ENCODE data around the gene IL1RN.

Gene IL1RN

DNA sequence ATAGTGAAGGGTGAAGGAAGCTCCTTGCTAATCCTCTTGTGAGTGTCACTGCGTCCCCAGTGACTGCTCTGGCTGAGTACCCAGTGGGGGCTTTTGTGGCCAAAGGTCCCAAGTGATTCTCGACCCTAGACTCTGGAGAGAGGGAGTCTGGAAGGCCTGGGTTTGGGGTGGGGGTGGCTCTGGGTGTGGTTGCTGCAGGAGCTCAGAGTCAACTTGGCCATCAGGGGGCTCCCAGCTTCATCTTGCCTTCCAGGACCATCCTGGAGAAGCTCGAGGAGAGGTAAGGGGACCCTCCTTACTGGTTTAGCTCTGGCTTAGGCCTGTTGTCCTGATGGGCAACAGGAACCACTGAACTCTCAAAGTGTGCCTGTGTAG, 47.0 kb downstream of the IL1RN start:
- H3K36me3 ChIP-seq (ENCODE audit: control insufficient read depth, insufficient read depth, low read length): no peaks in the 10 kb centered on the region
- no peaks in the 10 kb centered on the region for H3K9me3 ChIP-seq (ENCODE audit: control insufficient read depth, low read length)
- H3K27me3 ChIP-seq (ENCODE audit: control insufficient read depth, insufficient read depth, low read length, poor library complexity, severe bottlenecking): no peaks in the 10 kb centered on the region
- H3K4me3 ChIP-seq (ENCODE audit: insufficient read depth, low read depth, low read length): no peak overlapping the region
- WGBS, 2 experiments: 73 to 81% methylated on average over 3 of the region's 3 CpGs
- peaks cover 26% of the 10 kb centered on the region for H3K4me1 ChIP-seq (ENCODE audit: control insufficient read depth, insufficient read depth, low read length)
- no peak overlapping the region for H3K27ac ChIP-seq (ENCODE audit: insufficient read depth, low read depth, low read length, poor library complexity, severe bottlenecking)

DNA sequence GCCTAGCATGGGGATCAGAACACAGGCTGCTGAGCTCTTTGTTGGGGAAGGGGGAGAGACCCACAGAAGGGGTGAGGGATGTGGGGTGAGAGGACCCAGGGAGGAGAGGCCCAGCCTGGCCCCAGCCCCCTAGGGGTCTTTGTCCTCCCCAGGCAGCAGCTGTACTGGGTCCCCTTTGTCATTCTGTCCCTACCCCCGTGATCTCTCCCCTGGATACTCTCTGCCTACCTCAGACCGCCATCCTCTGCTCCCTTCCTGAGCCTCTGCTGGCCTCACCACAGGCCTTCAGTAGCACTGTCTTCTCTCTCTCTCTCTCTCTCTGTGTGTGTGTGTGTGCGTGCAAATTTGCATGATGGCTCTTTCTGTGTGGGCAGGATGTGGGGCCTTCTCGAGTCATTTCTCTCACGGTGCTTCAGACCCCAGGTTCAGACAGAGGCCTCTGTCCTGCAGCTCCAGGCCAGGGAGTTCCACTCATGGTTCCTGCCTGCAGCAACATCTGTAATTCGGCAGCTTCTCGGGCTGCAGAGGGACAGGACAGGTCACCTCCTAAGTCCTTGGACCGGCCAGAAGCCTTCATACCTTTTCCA, 47.7 kb downstream of the IL1RN start:
- 74 to 82% methylated on average over 7 to 8 of the region's 8 CpGs for WGBS, 2 experiments
- Histone ChIP-seq H3K9me3 (ENCODE audit: control insufficient read depth, low read length) (no peaks in the 10 kb centered on the region), H3K4me3 (ENCODE audit: insufficient read depth, low read depth, low read length) (no peak overlapping the region), H3K27me3 (ENCODE audit: control insufficient read depth, insufficient read depth, low read length, poor library complexity, severe bottlenecking) (no peaks in the 10 kb centered on the region), H3K4me1 (ENCODE audit: control insufficient read depth, insufficient read depth, low read length) (peaks cover 27% of the 10 kb centered on the region), H3K36me3 (ENCODE audit: control insufficient read depth, insufficient read depth, low read length) (no peaks in the 10 kb centered on the region), H3K27ac (ENCODE audit: insufficient read depth, low read depth, low read length, poor library complexity, severe bottlenecking) (no peak overlapping the region)

DNA sequence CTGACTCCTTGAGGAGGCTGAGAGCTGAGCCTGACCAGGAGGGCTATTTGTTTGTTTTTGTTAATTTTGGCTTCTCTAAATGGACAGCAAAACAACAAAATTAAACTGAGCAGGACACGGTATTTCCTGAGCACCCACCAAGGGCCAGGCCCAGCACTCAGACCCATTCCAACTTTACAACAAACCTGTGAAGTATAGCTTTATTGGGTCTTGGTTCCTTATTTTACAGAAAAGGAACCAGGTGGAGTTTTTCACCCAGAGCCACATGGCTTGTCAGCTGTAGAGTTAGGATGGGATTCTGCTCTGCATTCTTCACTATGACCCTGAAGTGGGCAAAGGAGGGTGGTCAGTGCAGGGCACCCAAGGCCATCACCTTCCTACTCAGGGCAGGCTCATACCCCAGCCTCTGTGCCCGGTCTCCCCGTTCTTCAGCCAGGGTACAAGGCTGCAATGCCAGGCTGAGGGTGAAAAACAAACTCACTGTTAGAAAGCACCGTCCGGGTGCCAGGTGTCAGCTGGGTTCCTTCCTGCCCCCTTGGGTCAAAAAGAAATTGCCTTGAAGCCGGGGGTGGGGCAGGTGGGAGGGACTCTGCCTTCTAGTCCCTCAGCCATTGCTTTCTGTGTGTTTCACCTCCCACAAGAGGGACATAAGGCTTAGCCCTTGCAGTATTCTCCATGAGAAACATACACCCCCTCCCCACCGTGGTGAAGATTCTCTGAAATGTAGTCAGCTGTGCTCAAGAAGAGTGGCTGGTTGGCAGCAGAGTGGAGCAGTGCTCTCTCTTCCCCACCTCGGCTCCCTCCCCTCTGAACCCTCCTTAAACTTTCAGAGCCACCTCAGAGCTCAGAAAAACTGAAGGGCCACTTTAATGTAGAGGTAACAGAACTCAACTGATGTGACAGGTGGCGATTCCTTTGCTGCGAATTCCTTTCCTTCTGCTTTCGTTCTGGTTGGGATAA, 48.6 kb downstream of the IL1RN start:
- H3K4me1 ChIP-seq (ENCODE audit: control insufficient read depth, insufficient read depth, low read length): peaks cover 30% of the 10 kb centered on the region
- no peaks in the 10 kb centered on the region for H3K27me3 ChIP-seq (ENCODE audit: control insufficient read depth, insufficient read depth, low read length, poor library complexity, severe bottlenecking)
- WGBS, 2 experiments: 80 to 83% methylated on average over 11 of the region's 11 CpGs
- no peaks in the 10 kb centered on the region for H3K36me3 ChIP-seq (ENCODE audit: control insufficient read depth, insufficient read depth, low read length)
- no peak overlapping the region for H3K27ac ChIP-seq (ENCODE audit: insufficient read depth, low read depth, low read length, poor library complexity, severe bottlenecking)
- no peaks in the 10 kb centered on the region for H3K9me3 ChIP-seq (ENCODE audit: control insufficient read depth, low read length)
- H3K4me3 ChIP-seq (ENCODE audit: insufficient read depth, low read depth, low read length): no peak overlapping the region

DNA sequence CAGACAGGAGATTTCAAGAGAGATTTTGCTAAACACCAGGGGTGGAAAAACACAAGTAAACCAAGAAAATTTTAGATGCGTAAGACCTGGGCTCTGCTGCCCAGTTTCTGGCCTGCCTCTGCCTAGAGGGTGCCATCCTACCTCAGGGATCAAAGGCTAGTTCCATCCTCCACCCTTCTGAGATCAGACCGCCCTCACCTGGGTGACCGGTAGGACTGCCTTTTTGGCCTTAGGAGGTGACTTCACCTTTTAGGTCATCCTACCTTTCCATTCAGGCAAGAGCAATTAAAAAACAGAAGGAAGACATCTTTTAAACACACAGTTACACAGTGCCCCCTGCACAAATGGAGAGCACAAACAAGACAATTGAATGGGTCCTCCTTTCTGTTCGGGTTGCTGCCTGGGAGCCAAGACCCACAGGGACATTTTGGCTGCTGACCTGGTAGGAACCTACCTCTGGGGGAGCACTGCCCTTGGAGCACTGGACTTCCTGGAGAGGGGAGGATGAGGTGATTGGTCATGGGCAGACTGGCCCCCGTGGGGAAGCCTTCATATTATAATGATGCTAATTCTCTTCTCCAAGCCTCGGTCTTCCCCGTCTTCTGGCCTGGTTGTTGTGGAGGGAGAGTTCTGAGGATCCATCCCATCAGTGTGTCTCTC, 49.4 kb downstream of the IL1RN start:
- no peaks in the 10 kb centered on the region for H3K27me3 ChIP-seq (ENCODE audit: control insufficient read depth, insufficient read depth, low read length, poor library complexity, severe bottlenecking)
- no peaks in the 10 kb centered on the region for H3K9me3 ChIP-seq (ENCODE audit: control insufficient read depth, low read length)
- WGBS, 2 experiments: 89 to 95% methylated on average over 5 to 7 of the region's 7 CpGs
- H3K27ac ChIP-seq (ENCODE audit: insufficient read depth, low read depth, low read length, poor library complexity, severe bottlenecking): no peak overlapping the region
- H3K4me1 ChIP-seq (ENCODE audit: control insufficient read depth, insufficient read depth, low read length): peaks cover 30% of the 10 kb centered on the region
- H3K36me3 ChIP-seq (ENCODE audit: control insufficient read depth, insufficient read depth, low read length): no peaks in the 10 kb centered on the region
- H3K4me3 ChIP-seq (ENCODE audit: insufficient read depth, low read depth, low read length): no peak overlapping the region

DNA sequence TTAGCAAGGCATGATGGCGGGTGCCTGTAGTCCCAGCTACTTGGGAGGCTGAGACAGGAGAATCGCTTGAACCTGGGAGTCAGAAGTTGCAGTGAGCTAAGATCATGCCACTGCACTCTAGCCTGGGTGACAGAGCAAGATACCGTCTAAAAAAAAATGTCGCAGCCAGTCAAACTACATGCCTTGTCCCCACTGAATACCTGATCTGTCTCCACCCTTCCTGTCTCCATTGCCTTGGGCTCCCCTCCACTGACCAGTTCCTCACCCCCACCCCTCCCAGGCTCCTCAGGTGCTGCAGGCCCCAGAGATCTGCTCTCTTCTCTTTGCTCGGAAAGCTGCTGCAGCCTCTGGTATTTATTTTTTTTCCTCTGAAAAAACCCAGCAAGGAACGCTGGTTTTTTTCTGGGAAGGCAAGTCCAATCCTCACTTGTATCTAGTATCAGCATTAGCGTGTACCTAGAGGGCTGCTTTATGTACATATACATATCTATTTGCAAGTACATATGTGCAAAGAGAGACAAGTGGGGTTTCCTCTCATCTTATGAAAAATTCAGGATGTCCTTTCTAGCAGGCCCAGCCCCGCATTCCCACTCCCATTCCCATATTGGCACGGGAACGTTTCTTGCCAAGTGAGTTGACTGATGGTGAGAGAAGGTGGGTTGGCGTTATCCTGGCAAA, 50.8 kb downstream of the IL1RN start:
- no peaks in the 10 kb centered on the region for H3K27me3 ChIP-seq (ENCODE audit: control insufficient read depth, insufficient read depth, low read length, poor library complexity, severe bottlenecking)
- H3K9me3 ChIP-seq (ENCODE audit: control insufficient read depth, low read length): no peaks in the 10 kb centered on the region
- no peaks in the 10 kb centered on the region for H3K36me3 ChIP-seq (ENCODE audit: control insufficient read depth, insufficient read depth, low read length)
- H3K27ac ChIP-seq (ENCODE audit: insufficient read depth, low read depth, low read length, poor library complexity, severe bottlenecking): no peak overlapping the region
- H3K4me1 ChIP-seq (ENCODE audit: control insufficient read depth, insufficient read depth, low read length): peaks cover 30% of the 10 kb centered on the region
- H3K4me3 ChIP-seq (ENCODE audit: insufficient read depth, low read depth, low read length): no peak overlapping the region
- WGBS, 2 experiments: 94% methylated on average over 10 to 11 of the region's 11 CpGs

DNA sequence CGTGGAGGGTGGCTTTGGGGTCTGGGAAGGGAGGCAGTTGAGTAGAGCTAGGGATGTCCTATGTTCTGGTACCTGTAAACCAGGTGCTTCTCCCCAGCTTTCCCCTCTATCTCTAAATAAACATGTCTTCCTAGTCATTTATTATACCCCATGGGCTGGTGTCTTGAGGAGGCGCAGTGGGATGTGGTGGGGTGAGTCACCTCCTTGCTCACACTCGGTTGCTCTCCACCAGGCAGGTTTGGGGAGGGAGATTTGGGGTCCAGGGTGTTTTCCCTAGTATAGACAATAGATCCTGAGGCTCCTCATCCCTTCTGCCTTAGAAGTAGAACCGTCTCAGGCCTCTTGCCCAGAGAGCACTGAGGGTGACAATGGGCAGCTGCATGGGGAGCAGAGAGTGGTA, 51.5 kb downstream of the IL1RN start:
- Histone ChIP-seq H3K27me3 (ENCODE audit: control insufficient read depth, insufficient read depth, low read length, poor library complexity, severe bottlenecking) (no peaks in the 10 kb centered on the region), H3K4me1 (ENCODE audit: control insufficient read depth, insufficient read depth, low read length) (peaks cover 26% of the 10 kb centered on the region), H3K27ac (ENCODE audit: insufficient read depth, low read depth, low read length, poor library complexity, severe bottlenecking) (no peak overlapping the region), H3K4me3 (ENCODE audit: insufficient read depth, low read depth, low read length) (no peak overlapping the region), H3K36me3 (ENCODE audit: control insufficient read depth, insufficient read depth, low read length) (no peaks in the 10 kb centered on the region), H3K9me3 (ENCODE audit: control insufficient read depth, low read length) (no peaks in the 10 kb centered on the region)
- 87 to 97% methylated on average over 4 of the region's 4 CpGs for WGBS, 2 experiments

DNA sequence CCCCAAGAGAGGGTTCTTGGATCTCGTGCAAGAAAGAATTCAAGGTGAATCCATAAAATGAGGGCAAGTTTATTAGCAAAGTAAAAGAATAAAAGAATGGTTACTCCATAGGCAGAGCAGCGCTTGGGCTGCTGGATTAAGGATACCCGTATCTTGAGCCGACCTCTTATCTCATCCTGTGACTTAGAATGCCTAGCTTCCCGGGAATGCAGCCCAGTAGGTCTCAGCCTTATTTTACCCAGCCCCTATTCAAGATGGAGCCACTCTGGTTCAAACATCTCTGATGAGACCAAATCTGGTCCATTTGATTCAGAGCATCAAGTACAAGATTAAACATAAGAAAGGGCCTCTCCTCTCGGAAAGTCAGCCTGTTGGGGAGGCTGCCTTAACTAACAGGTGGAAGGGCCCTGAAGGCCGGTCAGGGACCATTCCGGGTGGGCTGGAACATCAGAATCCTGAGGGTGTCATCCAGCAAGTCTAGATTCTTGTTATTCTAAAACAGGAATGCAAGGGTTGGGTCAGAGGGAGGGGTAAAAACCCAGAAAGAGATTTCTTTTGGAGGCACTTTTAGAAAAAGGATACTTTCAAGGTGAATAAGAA, 52.1 kb downstream of the IL1RN start:
- H3K27ac ChIP-seq (ENCODE audit: insufficient read depth, low read depth, low read length, poor library complexity, severe bottlenecking): no peak overlapping the region
- 93 to 94% methylated on average over 8 of the region's 8 CpGs for WGBS, 2 experiments
- no peaks in the 10 kb centered on the region for H3K9me3 ChIP-seq (ENCODE audit: control insufficient read depth, low read length)
- H3K4me1 ChIP-seq (ENCODE audit: control insufficient read depth, insufficient read depth, low read length): peaks cover 20% of the 10 kb centered on the region
- no peak overlapping the region for H3K4me3 ChIP-seq (ENCODE audit: insufficient read depth, low read depth, low read length)
- H3K27me3 ChIP-seq (ENCODE audit: control insufficient read depth, insufficient read depth, low read length, poor library complexity, severe bottlenecking): no peaks in the 10 kb centered on the region
- no peaks in the 10 kb centered on the region for H3K36me3 ChIP-seq (ENCODE audit: control insufficient read depth, insufficient read depth, low read length)

DNA sequence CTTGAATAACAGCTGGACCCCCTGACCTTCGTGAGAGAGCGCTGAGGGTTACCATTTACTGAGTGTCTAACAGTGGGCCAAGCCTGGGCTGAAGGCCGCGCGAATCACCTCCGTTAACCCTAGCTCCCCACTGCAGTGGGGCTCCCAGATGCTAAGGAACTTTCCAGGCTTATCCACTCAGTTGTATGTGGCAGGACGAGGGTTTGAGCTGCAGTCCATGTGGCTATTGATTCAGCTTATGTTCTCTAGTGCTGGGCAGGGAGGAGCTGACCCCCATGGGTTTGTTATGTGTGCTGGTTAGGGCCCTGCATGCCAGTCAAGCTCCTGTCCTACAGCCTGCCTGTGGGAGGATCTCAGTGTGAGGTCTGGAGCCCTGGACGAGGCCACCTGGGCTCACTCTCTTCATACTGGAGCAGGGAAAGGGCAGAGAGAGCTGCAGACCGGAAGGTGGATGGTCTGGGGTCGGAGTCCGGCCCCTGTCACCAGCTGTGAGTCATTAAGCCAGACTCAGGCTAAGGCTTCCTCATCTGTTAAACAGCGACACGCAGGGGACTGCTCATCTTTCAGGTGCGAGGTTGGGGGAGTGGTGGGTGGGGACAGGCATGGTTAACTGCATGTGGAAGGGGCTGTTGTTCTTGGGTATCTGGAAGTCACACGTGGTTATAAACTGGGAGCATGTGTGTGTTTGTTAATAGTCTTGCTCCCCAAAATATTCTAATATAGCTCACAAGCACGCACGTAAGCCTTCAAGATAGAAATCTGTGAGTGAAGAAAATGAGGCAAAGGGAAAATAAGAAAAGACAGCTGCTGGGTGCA, 52.9 kb downstream of the IL1RN start:
- 66 to 70% methylated on average over 15 to 17 of the region's 17 CpGs for WGBS, 2 experiments
- Histone ChIP-seq H3K9me3 (ENCODE audit: control insufficient read depth, low read length) (no peaks in the 10 kb centered on the region), H3K27ac (ENCODE audit: insufficient read depth, low read depth, low read length, poor library complexity, severe bottlenecking) (no peak overlapping the region), H3K4me1 (ENCODE audit: control insufficient read depth, insufficient read depth, low read length) (peaks cover 14% of the 10 kb centered on the region), H3K27me3 (ENCODE audit: control insufficient read depth, insufficient read depth, low read length, poor library complexity, severe bottlenecking) (no peaks in the 10 kb centered on the region), H3K4me3 (ENCODE audit: insufficient read depth, low read depth, low read length) (no peak overlapping the region), H3K36me3 (ENCODE audit: control insufficient read depth, insufficient read depth, low read length) (no peaks in the 10 kb centered on the region)

DNA sequence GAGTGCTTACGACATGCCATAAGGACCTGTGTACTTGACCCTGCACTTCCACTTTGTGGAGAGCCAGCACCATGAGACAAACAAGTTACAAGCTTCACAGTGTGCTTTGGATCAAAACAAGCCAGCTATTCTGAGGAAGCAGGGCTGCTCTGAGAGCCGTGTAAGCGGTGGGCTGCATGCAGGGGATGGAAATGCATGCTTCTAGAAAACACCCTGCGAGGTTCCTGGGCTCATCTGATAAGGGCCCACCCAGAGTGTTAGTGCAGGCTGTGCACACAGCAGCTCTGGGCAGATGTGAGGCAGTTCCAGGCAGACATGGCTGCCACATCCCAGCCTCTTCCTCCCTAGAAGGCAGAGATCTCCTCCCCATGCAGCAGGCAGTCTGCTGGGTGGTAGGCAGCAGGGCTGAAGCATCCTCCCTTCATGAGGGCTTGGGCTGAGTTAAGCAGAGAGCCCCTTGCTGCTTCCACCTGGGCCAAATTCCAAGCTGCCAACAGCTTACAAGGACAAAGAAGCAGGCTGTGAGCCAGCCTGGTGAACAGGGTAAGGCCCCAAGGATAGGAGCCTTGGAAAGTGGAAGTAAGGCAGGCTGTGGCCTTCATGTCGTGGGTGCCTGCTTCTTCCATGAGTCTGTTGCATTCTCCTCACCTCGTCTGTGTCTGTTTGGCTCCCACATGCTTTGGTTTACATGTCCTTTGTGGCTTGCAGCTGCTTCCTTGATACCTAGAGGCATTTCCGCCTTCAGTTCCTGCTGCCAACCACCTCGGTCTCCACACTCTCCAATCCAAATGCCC, 54.1 kb downstream of the IL1RN start:
- Histone ChIP-seq H3K4me3 (ENCODE audit: insufficient read depth, low read depth, low read length) (no peak overlapping the region), H3K36me3 (ENCODE audit: control insufficient read depth, insufficient read depth, low read length) (no peaks in the 10 kb centered on the region), H3K4me1 (ENCODE audit: control insufficient read depth, insufficient read depth, low read length) (peaks cover 6% of the 10 kb centered on the region), H3K27me3 (ENCODE audit: control insufficient read depth, insufficient read depth, low read length, poor library complexity, severe bottlenecking) (no peaks in the 10 kb centered on the region), H3K27ac (ENCODE audit: insufficient read depth, low read depth, low read length, poor library complexity, severe bottlenecking) (no peak overlapping the region), H3K9me3 (ENCODE audit: control insufficient read depth, low read length) (no peaks in the 10 kb centered on the region)
- 88 to 91% methylated on average over 8 of the region's 8 CpGs for WGBS, 2 experiments

Measured in ectodermal cell (in vitro differentiated cells).